ENCODE data around the gene SAP30L. TPM values are rescaled to one million over a fixed set of nuclear protein-coding genes. Genes with fewer than 3 reads are reported as not detected.

Gene SAP30L
- total and polyA plus RNA-seq, 7 donors: 9.2 to 35.7 (median 26.0) TPM

DNA sequence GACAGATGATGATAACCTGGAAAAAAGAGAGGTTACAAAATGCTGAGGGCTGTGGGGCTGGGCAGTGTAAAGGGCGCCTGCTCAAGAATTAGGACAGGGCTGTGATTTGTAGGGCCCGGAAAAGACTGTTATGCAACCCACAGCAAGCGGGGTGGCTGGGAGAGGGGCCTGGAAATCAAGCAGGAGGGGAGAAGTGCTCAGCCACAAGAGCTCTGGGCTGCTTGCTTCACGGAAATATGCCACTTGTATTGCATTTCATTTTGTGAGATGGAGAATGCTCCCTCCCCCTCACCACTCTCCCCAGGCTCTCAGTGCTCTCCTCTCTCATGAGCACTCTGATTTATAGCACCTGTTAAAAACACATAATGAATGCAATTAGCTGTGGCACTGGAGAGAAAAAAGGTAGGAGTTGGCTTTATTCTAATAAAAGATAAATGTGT is 40.6 kb downstream of the SAP30L start:
- TF ChIP-seq, protein P1, sequence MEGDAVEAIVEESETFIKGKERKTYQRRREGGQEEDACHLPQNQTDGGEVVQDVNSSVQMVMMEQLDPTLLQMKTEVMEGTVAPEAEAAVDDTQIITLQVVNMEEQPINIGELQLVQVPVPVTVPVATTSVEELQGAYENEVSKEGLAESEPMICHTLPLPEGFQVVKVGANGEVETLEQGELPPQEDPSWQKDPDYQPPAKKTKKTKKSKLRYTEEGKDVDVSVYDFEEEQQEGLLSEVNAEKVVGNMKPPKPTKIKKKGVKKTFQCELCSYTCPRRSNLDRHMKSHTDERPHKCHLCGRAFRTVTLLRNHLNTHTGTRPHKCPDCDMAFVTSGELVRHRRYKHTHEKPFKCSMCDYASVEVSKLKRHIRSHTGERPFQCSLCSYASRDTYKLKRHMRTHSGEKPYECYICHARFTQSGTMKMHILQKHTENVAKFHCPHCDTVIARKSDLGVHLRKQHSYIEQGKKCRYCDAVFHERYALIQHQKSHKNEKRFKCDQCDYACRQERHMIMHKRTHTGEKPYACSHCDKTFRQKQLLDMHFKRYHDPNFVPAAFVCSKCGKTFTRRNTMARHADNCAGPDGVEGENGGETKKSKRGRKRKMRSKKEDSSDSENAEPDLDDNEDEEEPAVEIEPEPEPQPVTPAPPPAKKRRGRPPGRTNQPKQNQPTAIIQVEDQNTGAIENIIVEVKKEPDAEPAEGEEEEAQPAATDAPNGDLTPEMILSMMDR (IDR thresholded peaks at IDR 0.05): no peak
- intact Hi-C loops (cut with DNase I): no loop called here
- Histone ChIP-seq H3K9me3 (no peaks in the 10 kb centered on the region), H3K27me3 (ENCODE audit: insufficient read depth in 3 of 3, low read length in 2 of 3) (peaks cover 3 to 84% (median 44%) of the 10 kb centered on the region in 3 donors), H3K4me3 (no peak overlapping the region), H3K36me3 (ENCODE audit: insufficient read depth in 1 of 2, low read depth in 1 of 2) (no peaks in the 10 kb centered on the region), H3K4me1 (peaks cover 13% of the 10 kb centered on the region), H3K27ac (no peak overlapping the region)
- ATAC-seq (no peak), DNase-seq (no peak)
- 13 to 19% (median 13%) methylated on average over 4 of the region's 4 CpGs for WGBS, 3 donors

DNA sequence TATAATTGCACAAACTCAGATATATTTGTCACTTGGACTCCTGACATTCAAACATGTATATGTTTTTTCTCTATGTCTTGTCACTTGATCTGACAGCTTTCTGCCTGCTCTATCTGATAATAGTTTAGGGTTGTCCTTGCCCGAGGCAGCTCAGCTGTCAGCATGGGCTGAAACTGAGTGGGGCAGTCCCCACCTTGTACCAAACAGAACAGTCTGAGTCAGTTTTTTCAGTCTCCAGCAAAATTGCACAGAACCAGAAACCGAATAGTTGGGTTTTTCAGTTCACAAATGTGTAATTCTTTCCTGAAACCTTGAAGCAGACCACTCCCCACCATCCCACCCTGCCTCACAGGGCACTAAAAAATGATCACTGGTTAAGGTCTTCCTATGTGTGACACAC is 41.7 kb downstream of the SAP30L start:
- Histone ChIP-seq H3K9me3 (no peaks in the 10 kb centered on the region), H3K27ac (no peak overlapping the region), H3K4me3 (no peak overlapping the region), H3K4me1 (peaks cover 12% of the 10 kb centered on the region), H3K36me3 (ENCODE audit: insufficient read depth in 1 of 2, low read depth in 1 of 2) (no peaks in the 10 kb centered on the region), H3K27me3 (ENCODE audit: insufficient read depth in 3 of 3, low read length in 2 of 3) (peaks cover 3 to 78% (median 40%) of the 10 kb centered on the region in 3 donors)
- no peak for ATAC-seq
- intact Hi-C loops (cut with DNase I): no loop called here
- TF ChIP-seq, protein P1 (IDR thresholded peaks at IDR 0.05): no peak
- 22 to 34% (median 33%) methylated on average over 2 of the region's 2 CpGs for WGBS, 3 donors
- no peak for DNase-seq

DNA sequence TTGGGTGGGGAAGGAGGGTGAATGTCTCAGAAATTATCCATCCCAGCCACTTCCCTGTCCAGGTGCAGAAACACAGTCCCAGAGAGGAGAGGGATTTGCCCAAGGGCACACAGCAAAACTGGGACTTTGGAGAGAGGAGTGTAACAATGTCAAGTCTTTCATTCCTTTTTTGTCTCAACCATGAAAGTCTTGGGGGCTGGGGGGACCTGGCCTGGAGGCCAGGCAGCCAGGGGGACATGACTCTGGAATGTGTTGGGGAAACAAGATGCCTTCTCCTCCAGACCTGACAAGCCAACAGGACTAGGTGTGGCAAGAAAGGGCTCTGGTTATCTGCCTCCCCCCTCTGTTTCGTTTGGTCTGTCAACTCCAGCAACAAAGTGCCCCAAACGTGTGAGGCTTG is 46.1 kb downstream of the SAP30L start:
- WGBS, 3 donors: 54 to 85% (median 68%) methylated on average over 2 of the region's 2 CpGs
- DNase-seq: no peak
- no peaks in the 10 kb centered on the region for H3K9me3 ChIP-seq
- H3K27ac ChIP-seq: no peak overlapping the region
- H3K4me1 ChIP-seq: no peaks in the 10 kb centered on the region
- TF ChIP-seq, protein P1 (IDR thresholded peaks at IDR 0.05): no peak
- no peak for ATAC-seq
- H3K36me3 ChIP-seq (ENCODE audit: insufficient read depth in 1 of 2, low read depth in 1 of 2): no peaks in the 10 kb centered on the region
- intact Hi-C loops (cut with DNase I): no loop called here
- no peak overlapping the region for H3K4me3 ChIP-seq
- H3K27me3 ChIP-seq (ENCODE audit: insufficient read depth in 3 of 3, low read length in 2 of 3): peaks cover 3 to 57% (median 13%) of the 10 kb centered on the region in 3 donors

DNA sequence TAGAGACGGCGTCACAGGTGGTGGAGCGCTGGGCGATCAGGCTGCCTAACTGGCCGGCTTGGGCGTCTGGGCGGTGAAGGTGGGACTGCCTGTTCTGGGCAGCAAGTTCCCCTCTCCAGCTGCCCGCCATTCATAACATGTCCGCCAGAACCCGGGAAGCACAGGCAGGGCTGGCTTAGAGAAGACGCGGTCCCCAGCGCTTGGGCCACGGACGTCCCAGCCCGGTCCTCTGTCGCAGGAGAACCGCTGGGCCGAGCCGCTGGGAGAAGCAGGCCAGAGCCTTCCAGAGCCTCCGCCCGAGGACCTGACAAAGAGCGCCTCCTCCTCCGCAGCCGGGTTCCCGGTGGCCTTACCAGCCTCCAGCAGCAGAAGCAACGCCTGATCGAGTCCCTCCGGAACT is 47.5 kb downstream of the SAP30L start:
- Histone ChIP-seq H3K4me3 (no peak overlapping the region), H3K36me3 (ENCODE audit: insufficient read depth in 1 of 2, low read depth in 1 of 2) (no peaks in the 10 kb centered on the region), H3K27me3 (ENCODE audit: insufficient read depth in 3 of 3, low read length in 2 of 3) (peaks cover 3 to 44% (median 9%) of the 10 kb centered on the region in 3 donors), H3K9me3 (no peaks in the 10 kb centered on the region), H3K27ac (no peak overlapping the region), H3K4me1 (no peaks in the 10 kb centered on the region)
- ATAC-seq (no peak), DNase-seq (no peak)
- TF ChIP-seq, protein P1 (IDR thresholded peaks at IDR 0.05): no peak
- 43 to 46% (median 43%) methylated on average over 22 to 29 of the region's 29 CpGs for WGBS, 3 donors
- intact Hi-C loops (cut with DNase I): no loop called here

DNA sequence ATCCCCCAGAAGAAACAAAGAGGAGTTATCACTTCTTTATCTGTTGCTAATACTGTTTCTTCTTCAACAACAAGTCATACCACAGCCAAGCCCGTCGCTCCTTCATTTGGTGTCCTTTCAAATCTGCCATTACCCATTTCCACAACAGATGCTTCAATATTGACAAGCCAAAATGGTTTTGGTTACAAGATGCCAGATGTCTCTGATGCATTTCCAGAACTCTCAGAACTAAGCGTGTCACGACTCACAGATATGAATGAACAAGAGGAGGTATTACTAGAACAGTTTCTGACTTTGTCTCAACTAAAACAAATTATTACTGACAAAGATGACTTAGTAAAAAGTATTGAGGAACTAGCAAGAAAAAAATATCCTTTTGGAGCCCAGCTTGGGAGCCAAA is 48.2 kb downstream of the SAP30L start:
- H3K4me3 ChIP-seq: no peak overlapping the region
- H3K27ac ChIP-seq: no peak overlapping the region
- ATAC-seq (no peak), DNase-seq (no peak)
- H3K27me3 ChIP-seq (ENCODE audit: insufficient read depth in 3 of 3, low read length in 2 of 3): peaks cover 3 to 36% (median 9%) of the 10 kb centered on the region in 3 donors
- intact Hi-C loops (cut with DNase I): no loop called here
- H3K4me1 ChIP-seq: no peaks in the 10 kb centered on the region
- no peaks in the 10 kb centered on the region for H3K36me3 ChIP-seq (ENCODE audit: insufficient read depth in 1 of 2, low read depth in 1 of 2)
- TF ChIP-seq, protein P1 (IDR thresholded peaks at IDR 0.05): no peak
- WGBS, 3 donors: 31 to 42% (median 34%) methylated on average over 4 of the region's 4 CpGs
- H3K9me3 ChIP-seq: no peaks in the 10 kb centered on the region
